Heart right ventricle (tissue), 16 donors: ENCODE data around the gene KIAA1191. TPM values are rescaled to one million over a fixed set of nuclear protein-coding genes. Genes with fewer than 3 reads are reported as not detected.

Experiments
- ATAC-seq, 8 donors: fragments of 200-7000 bp; cut with Tn5 transposase; one replicate each; pipeline ENCODE4 v1.9.1; 2020; ENCODE audit warnings: mild to moderate bottlenecking in 8 of 8, moderate library complexity in 8 of 8, moderate number of reproducible peaks in 1 of 8
- DNase-seq, 2 donors: peaks; one replicate each; pipeline ENCODE4 v3.0.0-alpha.2; 2020
- H3K27ac ChIP-seq, 10 donors: fragments of 200-600 bp; sonication (generic) in 2 of 10; one replicate each; pipeline versions ENCODE4 v1.5.0 to v1.8.0; 2020 to 2022; ENCODE audit warnings: mild to moderate bottlenecking in 3 of 10
- H3K27me3 ChIP-seq, 7 donors: fragments of 200-600 bp; one replicate each; pipeline ENCODE4 v1.8.0; 2021 to 2022; ENCODE audit warnings: mild to moderate bottlenecking in 2 of 7
- H3K36me3 ChIP-seq, 9 donors: fragments of 200-600 bp; sonication (generic) in 1 of 9; one replicate each; pipeline versions ENCODE4 v1.5.0 to v1.8.0; 2020 to 2022; ENCODE audit warnings: mild to moderate bottlenecking in 2 of 9
- H3K4me1 ChIP-seq, 9 donors: fragments of 200-600 bp; sonication (generic) in 1 of 9; one replicate each; pipeline versions ENCODE4 v1.5.0 to v1.8.0; 2020 to 2022; ENCODE audit warnings: mild to moderate bottlenecking in 4 of 9
- H3K4me3 ChIP-seq, 10 donors: fragments of 200-600 bp; sonication (generic) in 2 of 10; one replicate each; pipeline versions ENCODE4 v1.5.0 to v1.8.0; 2020 to 2022; ENCODE audit warnings: mild to moderate bottlenecking in 7 of 10, moderate library complexity in 2 of 10
- H3K9me3 ChIP-seq, 11 donors: fragments of 200-600 bp in 10 of 11; sonication (generic) in 2 of 11; one replicate each; pipeline versions ENCODE4 v1.5.0 to v1.8.0; 2013 to 2022; ENCODE audit warnings: mild to moderate bottlenecking in 2 of 11, control low read depth in 1 of 11, moderate library complexity in 1 of 11
- WGBS, 2 donors: extraction: QIAGEN DNeasy Blood & Tissue Kit; methylation state at CpG; one replicate each; pipeline ENCODE4 v1.1.7; 2013; ENCODE audit warnings: inconsistent platforms in 1 of 2; 5-methylcytosine and 5-hydroxymethylcytosine counted together
- intact Hi-C, 10 donors: fragments of 100-400 bp; cut with DNase I; formaldehyde crosslinking; loops; one replicate each; pipeline versions ENCODE4 v1.11.1 to v1.14.2; 2022
- polyA plus RNA-seq, 2 donors: library from polyadenylated mRNA; stranded (reverse); fragments of 200-250 nt; gene quantifications; one replicate each; pipeline ENCODE4 v1.2.3, GENCODE V29; 2013
- total RNA-seq, 10 donors: library from RNA; stranded (reverse); fragmentation: NEBNext Ultra II Directional in 3 of 10; extraction: Animal tissue kit (Norgen Biotek cat#: 25700) in 3 of 10; gene quantifications; one replicate each; pipeline versions ENCODE4 v1.2.1 to v1.2.4, GENCODE V29; 2021 to 2023
- TF ChIP-seq, protein P1 (sequence below), 9 donors: fragments of 200-600 bp; sonication (generic) in 2 of 9; IDR thresholded peaks; one replicate each; pipeline versions ENCODE4 v1.5.0 to v1.8.0; 2021 to 2022; ENCODE audit warnings: antibody characterized with exemption in 9 of 9, mild to moderate bottlenecking in 5 of 9, moderate library complexity in 1 of 9
- donor health status: Arrhythmogenic right ventricular cardiomyopathy.
- donor health status: ischemic (EF 13 %, LVEDD 7.1; RV severe dilation, severe dysfunction).
- donor health status: healthy with polysubstance abuse.
- donor health status: DM: no; HTN: yes; CAD: no.
- donor health status: DM: no; HTN: no; CAD: no.
- donor health status: ischemic (EF 25% LVEDD 6.9; RV normal size, moderate dysfunction).
- donor health status: ischemic (EF 25% LVEDD 5.7; RV mildly dilated, moderate dysfunction).
- donor health status: healthy.
- donor health status: DM: yes; HTN: yes; CAD: no.
- donor health status: Ischemic cardiomyopathy.
- donor health status: ischemic (EF 35%, LVEDD 5.7; RV mildly dilated, moderate dysfunction).
- donor health status: nonischemic (EF 11% LVEDD 7.7; RV severe dilation, severe dysfunction).
- donor health status: DM: yes; HTN: yes; CAD: no.
- donor health status: PGD.
- donor health status: ischemic (EF 29% LVEDD 5.4; RV normal size, mild dysfunction).
- donor health status: nonischemic (EF 23%, LVEDD 6.1; RV moderate dilation, normal function).

Gene KIAA1191
- total and polyA plus RNA-seq, 12 donors, result 38.8 to 121 (median 89.1) TPM

GRCh38 chr5:176382721-176383120 is 21.2 kb upstream of the KIAA1191 start:
- DNase-seq, result no peak
- intact Hi-C loops, result loop anchor here in 1 of 10 donors (10.0 kb wide), 1 partner anchor 152 kb away; the partner anchor contains the start of gene RNF44
- WGBS, 2 donors, result 76 to 92% methylated on average over 3 of the region's 3 CpGs

DNA sequence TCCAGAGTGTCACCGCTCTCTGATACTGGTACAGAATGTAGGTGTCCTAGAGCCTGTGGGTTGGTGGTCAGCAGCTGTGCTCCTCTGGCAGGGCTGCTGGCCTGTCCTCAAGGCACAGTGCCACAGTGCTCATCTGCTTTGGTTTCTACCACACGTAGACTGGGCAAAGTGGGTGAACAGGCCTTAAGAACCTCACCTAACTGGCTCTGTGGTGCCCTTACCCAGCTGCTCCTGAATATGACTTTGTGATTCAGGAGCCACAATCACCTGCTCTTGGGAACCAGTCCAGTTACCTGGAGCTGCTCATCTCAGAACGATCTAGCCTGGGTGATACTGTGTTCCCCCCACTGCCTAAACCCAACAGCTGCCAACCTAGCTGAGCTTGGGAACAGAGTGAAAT is 20.4 kb upstream of the KIAA1191 start:
- Histone ChIP-seq H3K36me3 (peaks cover 0 to 64% (median 29%) of the 10 kb centered on the region in 9 donors), H3K27me3 (no peaks in the 10 kb centered on the region), H3K4me3 (no peak overlapping the region), H3K27ac (peak overlapping the region; percentile 56 to 95 (median 85)), H3K4me1 (peaks cover 0 to 25% (median 14%) of the 10 kb centered on the region in 9 donors), H3K9me3 (no peaks in the 10 kb centered on the region)
- ATAC-seq (peak in 6 of 8 donors; percentile 10 to 40 (median 29)), DNase-seq (no peak)
- intact Hi-C loops, result loop anchor here in 1 of 10 donors (10.0 kb wide), 1 partner anchor 153 kb away; the partner anchor contains the start of gene RNF44
- TF ChIP-seq, protein P1, sequence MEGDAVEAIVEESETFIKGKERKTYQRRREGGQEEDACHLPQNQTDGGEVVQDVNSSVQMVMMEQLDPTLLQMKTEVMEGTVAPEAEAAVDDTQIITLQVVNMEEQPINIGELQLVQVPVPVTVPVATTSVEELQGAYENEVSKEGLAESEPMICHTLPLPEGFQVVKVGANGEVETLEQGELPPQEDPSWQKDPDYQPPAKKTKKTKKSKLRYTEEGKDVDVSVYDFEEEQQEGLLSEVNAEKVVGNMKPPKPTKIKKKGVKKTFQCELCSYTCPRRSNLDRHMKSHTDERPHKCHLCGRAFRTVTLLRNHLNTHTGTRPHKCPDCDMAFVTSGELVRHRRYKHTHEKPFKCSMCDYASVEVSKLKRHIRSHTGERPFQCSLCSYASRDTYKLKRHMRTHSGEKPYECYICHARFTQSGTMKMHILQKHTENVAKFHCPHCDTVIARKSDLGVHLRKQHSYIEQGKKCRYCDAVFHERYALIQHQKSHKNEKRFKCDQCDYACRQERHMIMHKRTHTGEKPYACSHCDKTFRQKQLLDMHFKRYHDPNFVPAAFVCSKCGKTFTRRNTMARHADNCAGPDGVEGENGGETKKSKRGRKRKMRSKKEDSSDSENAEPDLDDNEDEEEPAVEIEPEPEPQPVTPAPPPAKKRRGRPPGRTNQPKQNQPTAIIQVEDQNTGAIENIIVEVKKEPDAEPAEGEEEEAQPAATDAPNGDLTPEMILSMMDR (IDR thresholded peaks at IDR 0.05), result no peak
- 58 to 79% methylated on average over 3 of the region's 3 CpGs for WGBS, 2 donors

More at GRCh38 chr5:176382721-176383120, 21.2 kb upstream of the KIAA1191 start:
- no peak for ATAC-seq
- H3K9me3 ChIP-seq, result no peaks in the 10 kb centered on the region
- TF ChIP-seq, protein P1 (IDR thresholded peaks at IDR 0.05), result no peak
- no peak overlapping the region for H3K4me3 ChIP-seq
- H3K27me3 ChIP-seq, result no peaks in the 10 kb centered on the region
- H3K4me1 ChIP-seq, result peaks cover 6 to 33% (median 21%) of the 10 kb centered on the region in 9 donors
- H3K27ac ChIP-seq, result peak overlapping the region in 8 of 10 donors; percentile 20 to 95 (median 76)
- peaks cover 0 to 64% (median 29%) of the 10 kb centered on the region in 9 donors for H3K36me3 ChIP-seq

GRCh38 chr5:176381423-176381822 is 19.9 kb upstream of the KIAA1191 start:
- peaks cover 0 to 20% (median 8%) of the 10 kb centered on the region in 9 donors for H3K4me1 ChIP-seq
- no peaks in the 10 kb centered on the region for H3K9me3 ChIP-seq
- ATAC-seq, result peak; percentile 84 to 95 (median 91)
- TF ChIP-seq, protein P1 (IDR thresholded peaks at IDR 0.05), result no peak
- H3K4me3 ChIP-seq, result no peak overlapping the region
- no peaks in the 10 kb centered on the region for H3K27me3 ChIP-seq
- WGBS, 2 donors, result 41 to 59% methylated on average over 3 of the region's 3 CpGs
- H3K27ac ChIP-seq, result peak overlapping the region; percentile 52 to 95 (median 85)
- H3K36me3 ChIP-seq, result peaks cover 0 to 60% (median 29%) of the 10 kb centered on the region in 9 donors
- intact Hi-C loops, result loop anchor here in 1 of 10 donors (10.0 kb wide), 1 partner anchor 153 kb away; the partner anchor contains the start of gene RNF44
- peak in 1 of 2 donors; percentile 64 for DNase-seq

DNA sequence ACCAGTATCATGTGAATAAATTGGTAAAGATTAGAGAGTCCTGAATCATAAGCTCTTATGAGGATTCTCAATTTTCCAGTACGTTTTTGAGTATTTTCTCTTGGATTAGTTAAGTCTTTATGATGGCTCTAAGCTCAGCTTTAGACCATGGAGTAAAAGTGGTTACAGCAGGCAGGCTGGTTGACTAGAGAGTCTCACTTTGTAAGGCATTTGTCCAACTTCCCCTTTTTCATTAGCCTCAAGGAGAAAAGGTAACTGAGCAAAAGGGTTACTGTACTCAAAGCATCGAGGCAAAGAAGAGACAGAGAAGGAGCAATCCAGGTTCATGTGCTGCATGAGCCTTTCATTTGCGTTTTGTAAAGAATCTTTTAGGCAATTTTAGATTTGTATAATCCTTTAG is 18.3 kb upstream of the KIAA1191 start:
- H3K4me3 ChIP-seq, result no peak overlapping the region
- peak overlapping the region in 1 of 10 donors; percentile 95 for H3K27ac ChIP-seq
- H3K36me3 ChIP-seq, result peaks cover 0 to 53% (median 19%) of the 10 kb centered on the region in 9 donors
- intact Hi-C loops, result loop anchor here in 1 of 10 donors (10.0 kb wide), 1 partner anchor 155 kb away; the partner anchor contains the start of gene RNF44
- H3K4me1 ChIP-seq, result peaks cover 0 to 20% (median 7%) of the 10 kb centered on the region in 9 donors
- no peaks in the 10 kb centered on the region for H3K9me3 ChIP-seq
- DNase-seq (no peak), ATAC-seq (no peak)
- TF ChIP-seq, protein P1 (IDR thresholded peaks at IDR 0.05), result no peak
- no peaks in the 10 kb centered on the region for H3K27me3 ChIP-seq
- WGBS, 2 donors, result 89 to 90% methylated on average over 3 of the region's 3 CpGs
